GM19324 (cell line): Measurements from ENCODE around the gene SPATA2L.
"Not testable (repeated sequence)": the region's sequence is repeated elsewhere in the genome, so short reads cannot be mapped to it uniquely, and the experiment has no call there.

Experiments used
- ATAC-seq: cut with Tn5 transposase; IDR thresholded peaks from one replicate; pipeline ENCODE4 v1.9.1; 2021; ENCODE audit warnings: mild to moderate bottlenecking, moderate library complexity; ENCODE audit not compliant: unreplicated experiment, low FRiP score

The SPATA2L gene

DNA sequence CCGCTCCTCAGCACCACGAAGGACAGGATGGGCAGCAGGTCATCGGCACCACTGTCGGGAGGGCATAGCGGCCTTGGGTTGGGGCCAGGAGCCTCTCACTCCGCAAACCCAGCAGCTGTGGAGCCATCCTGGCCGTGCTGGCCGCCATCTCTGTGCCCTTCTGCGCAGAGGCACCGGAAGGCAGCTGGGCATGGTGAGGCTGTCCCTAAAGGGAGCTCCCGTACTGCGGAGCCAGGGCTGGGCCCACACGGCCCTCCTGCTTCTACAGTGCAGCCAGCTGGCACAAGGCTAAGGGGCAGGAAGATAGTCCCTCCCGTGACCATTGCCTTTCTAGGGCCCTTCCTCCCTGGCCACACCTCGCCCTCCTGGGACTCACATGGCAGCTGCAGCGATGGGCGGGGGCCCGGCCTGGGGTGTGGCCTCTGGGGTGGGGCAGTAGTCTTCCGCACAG, 7.0 kb upstream of the SPATA2L start:
- no peak for ATAC-seq

DNA sequence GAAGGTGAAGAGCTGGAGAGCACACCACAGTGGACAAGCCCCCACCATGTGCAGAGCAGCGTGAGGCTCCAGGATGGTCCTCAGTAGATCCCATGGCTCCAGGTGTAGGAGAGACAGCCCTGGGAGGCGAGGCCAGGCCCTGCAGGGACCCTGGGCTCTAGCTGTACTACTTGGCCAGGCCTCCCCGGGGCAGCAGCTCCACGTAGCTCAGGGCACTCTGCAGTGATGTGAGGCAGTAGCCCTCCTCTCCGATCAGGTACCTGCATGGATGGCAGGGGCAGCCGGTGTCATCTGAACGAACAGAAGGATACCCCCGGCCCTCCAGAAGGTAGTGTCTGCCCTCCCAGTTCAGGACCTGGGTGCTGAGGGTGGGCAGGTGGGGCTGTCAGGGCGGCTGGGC, 6.2 kb upstream of the SPATA2L start:
- no peak for ATAC-seq

DNA sequence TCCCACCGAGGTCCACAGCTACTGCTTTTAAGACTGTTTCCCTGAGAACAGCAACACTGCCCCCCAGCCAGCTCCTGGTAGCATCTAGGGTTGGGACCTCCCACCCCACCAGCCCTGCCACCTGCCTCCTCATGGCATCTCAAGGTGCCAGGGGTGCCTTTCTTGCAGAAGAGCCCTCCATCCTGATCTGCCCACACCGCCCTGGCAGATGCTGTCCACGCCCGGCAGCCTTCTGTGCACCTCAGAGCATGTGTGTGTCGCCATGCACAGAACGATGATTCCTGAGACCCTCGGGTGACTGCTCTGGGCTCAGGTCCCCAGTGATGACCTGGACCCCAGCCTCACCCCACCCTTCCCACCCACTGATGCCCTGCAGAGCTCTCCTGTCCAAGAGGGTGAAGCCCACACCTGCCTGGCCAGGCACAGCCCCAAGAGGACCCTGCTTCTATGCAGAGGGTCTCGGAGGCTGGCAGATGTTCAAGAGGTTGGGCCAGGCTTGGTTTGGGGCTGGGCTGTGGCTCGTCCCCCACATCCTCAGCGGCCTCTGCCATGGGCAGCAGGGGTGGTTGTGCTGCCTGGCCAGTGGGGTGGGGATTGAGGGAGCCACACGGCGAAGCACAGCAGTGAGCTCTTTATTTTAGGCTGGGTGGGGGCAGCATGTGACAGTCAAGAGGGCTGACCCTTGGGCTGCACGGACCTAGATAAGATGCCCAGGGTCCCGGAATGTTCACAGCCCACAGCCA, 5.2 kb upstream of the SPATA2L start:
- ATAC-seq = no peak

DNA sequence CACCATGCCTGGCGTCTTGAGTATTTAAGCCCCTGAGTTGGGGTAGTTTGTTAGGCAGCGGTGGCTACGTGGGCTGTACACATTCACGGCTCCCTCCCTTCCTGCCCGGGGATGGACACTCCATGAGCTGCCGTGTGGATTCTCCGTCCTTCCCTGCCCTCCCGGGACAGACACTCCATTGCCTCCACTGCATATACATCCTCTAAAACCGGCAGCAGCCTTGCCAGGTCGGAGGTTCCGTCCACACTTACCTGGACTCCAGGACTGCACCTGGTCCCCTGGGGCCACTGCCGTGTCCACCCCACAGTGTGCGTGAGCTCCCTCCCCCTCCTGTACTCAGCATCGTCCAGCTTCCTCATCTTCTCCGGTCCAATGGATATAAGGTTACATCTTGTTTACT, 3.5 kb upstream of the SPATA2L start:
- no peak for ATAC-seq

DNA sequence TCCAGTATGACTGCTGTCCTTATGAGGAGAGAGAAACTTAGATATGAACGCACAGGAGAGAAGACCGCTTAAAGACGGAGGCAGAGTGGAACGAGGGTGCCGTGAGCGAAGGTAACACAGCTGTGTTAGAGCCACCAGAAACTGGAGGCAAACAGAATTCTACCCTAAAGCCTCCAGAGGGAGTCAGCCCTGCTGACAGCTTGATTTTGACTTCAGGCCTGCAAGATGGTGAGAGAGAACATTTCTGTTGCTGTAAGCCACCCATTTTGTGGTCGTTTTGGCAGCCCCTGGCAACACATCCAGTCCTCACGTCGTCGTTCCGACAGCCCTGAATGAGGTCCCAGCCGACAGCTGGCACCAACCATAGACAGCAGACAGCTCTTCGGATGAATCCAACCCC, 2.8 kb upstream of the SPATA2L start:
- ATAC-seq = no peak

DNA sequence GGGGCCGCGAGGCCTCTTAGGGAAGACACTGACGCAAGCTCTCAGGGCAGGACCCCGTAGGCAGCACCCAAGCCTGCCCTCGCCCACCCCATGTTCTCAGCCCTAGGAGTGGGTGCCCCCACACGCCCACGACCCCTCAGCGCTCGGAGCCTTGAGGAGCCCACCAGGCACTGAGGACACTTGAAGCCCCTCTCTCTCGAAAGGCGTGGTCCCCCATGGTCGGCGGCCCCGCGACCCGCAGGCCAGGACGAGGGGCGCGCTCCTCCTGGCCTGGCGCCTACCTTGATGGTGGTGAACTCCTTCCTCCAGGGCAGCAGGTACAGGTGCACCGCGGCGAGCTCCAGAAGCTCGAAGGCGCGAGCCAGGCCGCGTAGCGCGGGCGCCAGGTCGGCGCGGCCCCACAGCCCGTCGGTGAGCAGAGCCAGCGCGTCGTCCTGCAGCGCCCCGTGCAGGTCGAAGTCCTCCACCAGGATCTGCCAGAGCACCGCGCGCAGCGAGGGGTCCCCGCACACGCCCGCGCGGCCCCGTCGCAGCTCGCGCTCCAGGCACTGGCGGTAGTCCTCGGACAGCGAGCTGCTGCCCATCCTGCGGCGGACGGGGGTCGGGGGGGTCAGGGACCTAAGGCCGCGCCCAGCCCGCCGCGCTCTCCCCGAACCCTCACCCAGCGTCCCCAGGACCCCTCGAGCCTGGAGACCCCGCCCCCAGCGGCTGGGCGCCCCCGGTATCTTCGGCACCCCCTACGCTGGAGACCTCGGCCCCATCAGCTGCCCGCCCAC, 668 bp downstream of the SPATA2L start:
- ATAC-seq = no peak

DNA sequence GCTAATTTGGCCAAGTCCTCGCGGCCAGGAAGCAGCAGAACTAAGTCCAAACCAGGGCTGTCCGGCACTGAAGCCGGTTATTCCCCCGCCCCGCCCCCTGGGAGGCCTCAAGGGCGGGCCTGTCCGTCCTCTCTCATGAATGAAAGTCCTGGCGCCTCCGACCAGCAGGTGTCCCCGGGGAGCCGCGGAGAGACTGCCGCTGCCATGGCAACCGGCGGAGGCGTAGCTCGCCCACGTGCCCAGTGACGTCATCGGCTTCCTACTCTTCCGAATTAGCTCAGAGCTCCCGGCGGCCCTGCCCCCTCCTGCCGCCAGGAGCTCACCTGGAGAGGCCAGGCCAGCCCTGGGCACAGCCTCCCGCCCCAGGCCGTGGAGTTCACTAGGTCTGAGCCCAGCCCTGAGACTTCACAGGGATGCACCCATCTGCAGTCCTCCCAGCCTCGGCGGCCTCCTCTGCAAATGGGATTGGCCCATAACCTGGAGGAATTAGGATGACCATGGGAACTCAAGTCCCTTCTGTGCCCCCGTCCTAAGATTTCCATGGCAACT, 1.3 kb downstream of the SPATA2L start:
- ATAC-seq = peak; percentile 38

DNA sequence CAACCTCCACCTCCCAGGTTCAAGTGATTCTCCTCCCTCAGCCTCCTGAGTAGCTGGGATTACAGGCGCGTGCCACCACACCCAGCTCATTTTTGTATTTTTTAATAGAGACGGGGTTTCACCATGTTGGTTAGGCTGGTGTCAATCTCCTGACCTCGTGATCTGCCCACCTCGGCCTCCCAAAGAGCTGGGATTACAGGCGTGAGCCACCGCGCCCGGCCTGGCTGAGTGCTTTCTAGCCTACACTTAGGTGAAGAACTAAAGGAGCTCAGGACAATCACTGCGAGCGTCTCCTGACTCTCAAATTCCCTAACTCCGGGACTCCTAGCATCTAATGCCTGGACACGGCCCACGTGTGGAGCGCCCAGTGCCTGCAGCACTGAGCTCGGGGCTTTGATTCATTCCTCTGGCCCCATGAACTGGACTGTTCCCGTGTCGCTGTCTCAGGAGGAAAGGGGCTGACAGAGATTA, 1.8 kb downstream of the SPATA2L start:
- not testable (repeated sequence) for ATAC-seq

DNA sequence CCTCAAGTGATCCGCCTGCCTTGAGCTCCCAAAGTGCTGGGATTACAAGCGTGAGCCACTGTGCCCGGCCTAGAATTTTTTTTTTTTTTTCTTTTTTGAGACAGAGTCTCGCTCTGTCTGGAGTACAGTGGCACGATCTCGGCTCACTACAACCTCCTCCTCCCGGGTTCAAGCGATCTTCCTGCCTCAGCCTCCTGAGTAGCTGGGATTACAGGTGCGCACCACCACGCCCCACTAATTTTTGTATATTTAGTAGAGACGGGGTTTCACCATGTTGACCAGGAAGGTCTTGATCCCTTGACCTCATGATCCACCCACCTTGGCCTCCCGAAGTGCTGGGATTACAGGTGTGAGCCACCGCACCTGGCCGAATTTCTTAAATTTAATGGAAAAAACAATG, 2.8 kb downstream of the SPATA2L start:
- ATAC-seq = not testable (repeated sequence)

DNA sequence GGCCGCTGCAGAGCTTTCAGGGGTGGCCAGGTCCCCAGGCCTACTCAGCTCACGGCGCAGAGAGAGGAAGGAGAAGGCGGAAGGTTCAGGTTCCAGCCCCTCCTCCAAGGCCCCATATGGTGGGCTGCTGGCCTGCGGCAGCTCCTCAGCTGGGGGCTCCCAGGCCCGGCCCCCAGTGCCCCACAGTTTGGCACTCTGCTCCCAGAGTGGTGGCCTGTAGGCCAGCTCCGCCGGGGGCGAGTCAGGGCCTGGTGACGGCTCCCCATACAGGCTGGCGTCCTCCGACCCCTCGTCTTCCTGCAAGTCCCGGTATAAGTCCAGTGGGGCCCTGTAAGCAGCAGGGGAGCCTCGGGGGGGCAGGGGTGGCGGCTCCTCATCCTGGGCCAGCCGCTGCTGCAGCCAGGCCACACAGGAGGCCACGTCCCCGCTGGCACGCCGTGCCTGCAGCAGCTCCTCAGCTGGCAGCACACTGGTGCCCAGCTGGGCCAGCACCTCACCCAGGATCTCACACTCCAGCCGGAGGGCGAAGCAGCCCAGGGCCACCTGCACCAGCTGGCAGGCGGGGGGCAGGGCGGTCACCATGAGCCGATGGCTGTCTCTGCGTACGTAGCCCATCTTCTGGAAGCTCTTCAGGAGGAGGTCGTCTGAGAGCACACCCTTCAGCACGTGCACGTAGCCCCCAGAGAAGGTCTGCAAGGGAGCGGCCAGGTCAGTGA, 3.7 kb downstream of the SPATA2L start:
- ATAC-seq = no peak

DNA sequence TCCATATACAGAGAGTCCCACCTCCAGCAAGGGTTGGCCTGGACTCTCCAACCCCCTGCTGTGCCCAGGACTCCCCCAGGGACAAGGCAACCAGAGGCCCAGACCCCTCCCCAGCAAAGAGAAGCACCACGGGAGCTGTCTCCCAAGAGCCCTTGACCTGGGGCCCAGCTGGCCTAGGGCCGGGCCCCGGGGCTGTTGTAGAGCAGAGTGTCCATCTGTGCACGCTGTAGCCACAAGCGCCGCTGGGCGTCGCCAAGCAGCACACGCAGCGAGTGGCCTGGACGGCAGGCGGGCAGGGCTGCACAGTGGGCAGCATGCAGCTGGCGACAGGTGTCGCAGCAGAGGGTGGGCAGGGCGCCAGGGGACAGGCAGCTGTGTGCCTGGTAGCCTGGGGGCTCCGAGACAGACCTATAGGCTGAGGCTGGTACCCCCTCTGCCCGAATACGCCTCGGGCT, 4.3 kb downstream of the SPATA2L start:
- ATAC-seq = no peak

DNA sequence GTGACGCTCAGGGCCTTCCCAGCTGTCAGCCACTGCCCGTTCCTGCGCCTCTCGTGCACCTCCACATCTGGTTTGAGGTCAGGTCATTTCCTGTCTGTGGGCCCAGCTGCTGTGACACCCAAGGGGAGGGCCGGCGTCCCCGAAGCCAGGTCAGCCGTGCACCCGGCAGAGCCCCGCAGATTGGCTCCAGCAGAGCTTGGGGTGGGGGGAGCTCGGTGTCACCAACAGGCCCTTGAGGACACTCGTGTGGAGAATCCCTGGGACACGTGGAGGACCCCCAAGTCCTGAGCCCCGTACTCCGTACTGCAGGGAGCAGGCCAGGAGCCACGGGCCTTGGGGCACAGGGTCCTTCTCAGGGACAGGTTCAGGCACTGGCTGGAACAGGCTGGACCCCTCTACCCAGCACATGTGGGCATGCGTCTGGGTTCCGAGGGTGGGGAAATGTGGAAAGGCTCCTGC, 4.8 kb downstream of the SPATA2L start:
- no peak for ATAC-seq

DNA sequence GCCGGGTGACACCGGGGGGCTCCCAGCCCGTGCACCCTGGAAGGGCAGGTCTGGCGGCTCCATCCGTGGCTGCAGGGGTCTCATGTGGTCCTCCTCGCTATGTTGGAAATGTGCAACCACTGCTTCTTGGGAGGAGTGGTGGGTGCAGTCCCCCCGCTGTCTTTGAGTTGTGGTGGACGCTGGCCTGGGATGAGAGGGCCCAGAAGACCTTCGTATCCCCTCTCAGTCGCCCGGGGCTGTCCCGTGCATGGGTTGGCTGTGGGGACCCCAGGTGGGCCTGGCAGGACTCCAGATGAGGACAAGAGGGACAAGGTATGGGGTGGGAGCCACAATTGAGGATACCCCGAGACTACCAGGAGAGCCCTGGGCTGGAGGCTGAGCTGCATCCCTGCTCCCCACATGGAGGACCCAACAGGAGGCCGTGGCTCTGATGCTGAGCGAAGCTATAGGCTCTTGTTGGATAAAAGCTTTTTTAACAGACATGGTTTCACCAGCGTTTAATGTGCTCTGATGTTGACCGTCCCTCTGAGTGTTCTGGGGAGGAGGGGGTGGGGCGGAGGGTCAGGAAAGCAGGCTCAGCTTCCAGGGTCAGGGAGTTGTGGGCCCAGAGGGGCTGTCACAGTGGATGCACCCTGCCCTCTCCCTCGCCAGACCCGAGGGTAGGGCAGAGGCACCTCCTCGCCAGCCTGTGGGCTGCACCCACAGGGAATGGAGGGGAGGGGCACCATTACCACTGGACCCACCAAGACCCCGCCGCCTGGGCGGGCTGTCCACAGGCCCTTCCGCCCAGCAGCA, 5.4 kb downstream of the SPATA2L start:
- no peak for ATAC-seq

DNA sequence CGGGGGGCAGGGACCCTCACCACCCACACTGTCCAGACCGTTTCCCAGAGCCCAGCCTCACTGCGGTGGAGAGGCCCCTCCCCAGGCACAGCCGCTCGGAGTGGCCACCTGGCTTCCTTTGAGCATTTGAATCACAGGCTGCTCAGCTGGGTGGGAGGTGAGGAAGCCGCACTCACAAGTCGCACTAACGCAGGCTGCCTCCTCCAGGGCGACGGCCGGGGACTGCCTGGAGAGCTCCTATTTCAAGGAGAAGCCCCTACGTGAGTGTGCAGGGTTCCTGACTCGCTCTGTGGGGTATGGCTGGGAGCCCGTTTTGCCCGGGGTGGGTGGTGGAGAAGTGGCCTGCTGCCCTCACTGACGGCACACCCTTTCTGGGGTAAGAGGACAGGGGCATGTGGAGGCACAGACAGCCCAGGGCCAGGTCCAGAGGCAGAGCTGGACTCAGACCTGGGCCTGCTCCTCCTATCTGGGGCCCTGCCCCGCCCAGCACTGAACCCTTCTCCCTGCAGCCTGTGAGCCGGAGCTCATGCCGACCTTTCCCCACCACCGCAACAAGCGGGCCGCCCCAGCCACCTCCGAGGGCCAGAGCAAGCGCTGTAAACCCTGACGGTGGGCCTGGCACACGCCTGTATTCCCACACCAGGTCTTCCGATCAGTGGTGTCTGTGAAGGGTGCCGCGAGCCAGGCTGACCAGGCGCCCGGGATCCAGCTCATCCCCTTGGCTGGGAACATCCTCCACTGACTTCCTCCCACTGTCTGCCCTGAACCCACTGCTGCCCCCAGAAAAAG, 6.2 kb downstream of the SPATA2L start:
- no peak for ATAC-seq

DNA sequence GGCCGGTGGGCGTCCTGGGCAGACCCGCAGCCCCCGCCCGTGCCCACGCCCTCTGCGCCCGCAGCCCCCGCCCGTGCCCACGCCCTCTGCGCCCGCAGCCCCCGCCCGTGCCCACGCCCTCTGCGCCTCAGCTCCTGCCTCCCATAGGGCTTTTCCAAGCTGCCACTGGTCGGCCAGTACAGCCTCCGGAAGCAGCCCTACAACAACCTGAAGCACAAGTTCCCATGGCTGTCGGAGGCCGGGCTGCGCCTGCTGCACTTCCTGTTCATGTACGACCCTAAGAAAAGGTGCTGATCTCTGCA, 6.8 kb downstream of the SPATA2L start:
- not testable (repeated sequence) for ATAC-seq

DNA sequence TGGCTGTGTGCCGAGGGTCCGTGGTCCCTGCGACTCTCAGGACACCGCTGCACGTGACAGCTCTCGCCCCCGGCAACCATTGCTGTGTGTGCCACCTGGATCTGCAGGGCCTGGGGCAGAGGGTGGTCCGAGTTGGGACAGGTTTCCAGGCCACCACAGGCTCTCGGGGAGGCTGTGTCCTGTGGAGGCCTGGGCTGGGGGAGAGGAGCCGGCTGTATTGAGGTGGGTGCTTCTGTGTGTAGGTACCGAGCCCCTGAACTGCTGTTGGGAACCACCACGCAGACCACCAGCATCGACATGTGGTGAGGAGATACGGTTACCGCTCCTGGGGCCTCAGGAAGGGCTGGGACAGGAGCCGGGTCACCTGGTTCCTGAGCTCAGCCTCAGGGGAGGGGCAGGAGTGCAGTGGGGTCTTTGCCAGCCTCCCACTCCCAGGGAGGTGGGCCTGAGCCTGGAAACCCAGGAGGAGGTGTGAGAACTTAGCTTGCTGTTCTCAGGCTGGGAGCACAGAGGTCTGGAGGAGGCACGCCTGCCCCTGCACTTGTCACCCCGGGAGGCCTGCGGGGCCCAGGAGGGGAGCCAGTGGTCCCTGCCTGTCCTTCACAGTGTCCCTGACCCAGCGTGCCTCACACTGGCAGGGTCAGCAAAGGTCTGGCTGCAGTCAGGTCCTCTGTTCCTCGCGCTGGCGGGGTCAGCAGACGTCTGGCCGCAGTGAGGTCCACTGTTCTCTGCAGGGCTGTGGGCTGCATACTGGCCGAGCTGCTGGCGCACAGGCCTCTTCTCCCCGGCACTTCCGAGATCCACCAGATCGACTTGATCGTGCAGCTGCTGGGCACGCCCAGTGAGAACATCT, 7.3 kb downstream of the SPATA2L start:
- ATAC-seq = no peak

DNA sequence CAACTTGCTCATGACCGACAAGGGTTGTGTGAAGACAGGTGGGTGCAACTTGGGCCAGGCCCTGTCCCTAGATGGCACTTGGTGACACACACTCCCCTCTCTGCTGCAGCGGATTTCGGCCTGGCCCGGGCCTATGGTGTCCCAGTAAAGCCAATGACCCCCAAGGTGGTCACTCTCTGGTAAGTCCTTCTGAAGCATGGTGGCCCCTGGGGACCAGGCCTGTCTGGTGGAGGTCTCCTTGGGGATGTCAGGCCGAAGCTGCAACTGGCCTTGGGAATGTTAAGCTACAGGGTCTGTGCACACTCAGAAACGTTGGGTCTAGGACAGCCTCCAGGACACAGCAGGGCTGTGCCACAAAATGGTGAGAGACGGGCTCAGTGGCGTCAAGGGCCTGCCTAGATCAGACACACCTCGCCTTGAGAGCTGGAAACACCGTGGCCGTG, 8.2 kb downstream of the SPATA2L start:
- ATAC-seq = no peak

DNA sequence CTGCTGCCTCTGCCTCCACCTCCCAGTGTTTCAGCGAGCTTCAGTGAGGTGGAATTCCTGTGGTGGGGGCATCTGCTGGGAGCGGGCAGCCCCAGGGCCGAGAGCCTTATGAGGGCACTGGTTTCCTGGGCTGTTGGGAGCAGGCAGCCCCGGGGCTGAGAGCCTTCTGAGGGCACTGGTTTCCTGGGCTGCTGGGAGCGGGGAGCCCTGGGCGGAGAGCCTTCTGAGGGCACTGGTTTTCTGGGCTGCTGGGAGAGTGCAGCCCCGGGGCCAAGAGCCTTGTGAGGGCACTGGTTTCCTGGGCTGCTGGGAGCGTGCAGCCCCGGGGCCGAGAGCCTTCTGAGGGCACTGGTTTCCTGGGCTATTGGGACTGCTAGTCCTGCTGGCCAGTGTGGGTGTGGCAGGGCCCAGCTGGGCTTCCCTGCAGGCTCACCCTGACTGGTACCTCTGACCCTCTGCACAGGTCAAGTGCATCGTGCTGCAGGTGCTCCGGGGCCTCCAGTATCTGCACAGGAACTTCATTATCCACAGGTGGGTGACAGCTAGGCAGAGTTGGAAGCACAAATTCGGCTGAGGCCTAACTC, 9.4 kb downstream of the SPATA2L start:
- ATAC-seq = no peak
